Pancreas (tissue), 10 donors: Measurements from ENCODE around the gene C10orf143. TPM values are rescaled to one million over a fixed set of nuclear protein-coding genes. Genes with fewer than 3 reads are reported as not detected.
"Not testable (repeated sequence)": the region's sequence is repeated elsewhere in the genome, so short reads cannot be mapped to it uniquely, and the experiment has no call there.

Experiments
- ATAC-seq, 4 donors: fragments of 200-7000 bp; cut with Tn5 transposase; one replicate each; pipeline versions ENCODE4 v1.8.0 to v1.9.1; 2020; ENCODE audit warnings: mild to moderate bottlenecking in 4 of 4, moderate library complexity in 4 of 4
- DNase-seq, 6 donors: peaks; one replicate each; pipeline ENCODE4 v3.0.0-alpha.2; 2020
- FAIRE-seq: peaks from 2 replicates; lab custom pipeline; 2012; peaks lifted over from hg19 to GRCh38; lab: Jason Lieb, UNC
- H3K27ac ChIP-seq, 4 donors: fragments of 200-600 bp; sonication (generic); 1 replicate in 3 of 4; 2 replicates in 1 of 4; pipeline versions ENCODE4 v1.5.0 to v1.8.0; 2020
- H3K27me3 ChIP-seq, 4 donors: fragments of 200-600 bp; one replicate each; pipeline ENCODE4 v1.8.0; 2021
- H3K36me3 ChIP-seq, 3 donors: fragments of 200-600 bp; sonication (generic) in 1 of 3; one replicate each; pipeline versions ENCODE4 v1.5.0 to v1.8.0; 2020 to 2021
- H3K4me1 ChIP-seq, 3 donors: fragments of 200-600 bp; one replicate each; pipeline ENCODE4 v1.8.0; 2021
- H3K4me3 ChIP-seq, 4 donors: fragments of 200-600 bp; sonication (generic) in 2 of 4; one replicate each; pipeline versions ENCODE4 v1.5.0 to v1.8.0; 2020 to 2021
- H3K9me3 ChIP-seq, 4 donors: fragments of 200-600 bp; one replicate each; pipeline ENCODE4 v1.8.0; 2021
- WGBS, 2 donors: extraction: QIAGEN DNeasy Blood & Tissue Kit; methylation state at CpG; one replicate each; pipeline ENCODE4 v1.1.7; 2013; 5-methylcytosine and 5-hydroxymethylcytosine counted together
- intact Hi-C, 3 donors: fragments of 100-400 bp; cut with DNase I; formaldehyde crosslinking; loops; one replicate each; pipeline versions ENCODE4 v1.11.1 to v1.14.2; 2022
- polyA plus RNA-seq, 2 donors: library from polyadenylated mRNA; stranded (reverse); fragments of 200-250 nt; gene quantifications; one replicate each; pipeline ENCODE4 v1.2.3, GENCODE V29; 2013
- total RNA-seq, 6 donors: library from RNA; stranded (reverse); fragmentation: NEBNext Ultra II Directional in 4 of 6; extraction: Animal tissue kit (Norgen Biotek cat#: 25700) in 4 of 6; gene quantifications; one replicate each; pipeline versions ENCODE4 v1.2.1 to v1.2.4, GENCODE V29; 2021 to 2023
- TF ChIP-seq, protein P1 (sequence below), 4 donors: fragments of 200-600 bp; sonication (generic) in 3 of 4; IDR thresholded peaks; one replicate each; pipeline versions ENCODE4 v1.5.0 to v1.8.0; 2021; ENCODE audit warnings: antibody characterized with exemption in 4 of 4
- donor health status: healthy with polysubstance abuse.
- donor health status: DM: no; HTN: no; CAD: no; lungs with moderate emphysema.
- donor health status: DM: no; HTN: no; CAD: no.
- donor health status: control.
- donor health status: control.
- donor health status: Bipolar disorder and iron deficiency.
- donor health status: DM: yes; HTN: yes; CAD: no.
- donor health status: DM: no; HTN: no; CAD: no.
- donor health status: DM: no; HTN: no; CAD: no.
- donor health status: DM: yes; HTN: yes; CAD: no.

The C10orf143 gene
- total and polyA plus RNA-seq, 8 donors = 1.6 to 7.1 (median 2.7) TPM

DNA sequence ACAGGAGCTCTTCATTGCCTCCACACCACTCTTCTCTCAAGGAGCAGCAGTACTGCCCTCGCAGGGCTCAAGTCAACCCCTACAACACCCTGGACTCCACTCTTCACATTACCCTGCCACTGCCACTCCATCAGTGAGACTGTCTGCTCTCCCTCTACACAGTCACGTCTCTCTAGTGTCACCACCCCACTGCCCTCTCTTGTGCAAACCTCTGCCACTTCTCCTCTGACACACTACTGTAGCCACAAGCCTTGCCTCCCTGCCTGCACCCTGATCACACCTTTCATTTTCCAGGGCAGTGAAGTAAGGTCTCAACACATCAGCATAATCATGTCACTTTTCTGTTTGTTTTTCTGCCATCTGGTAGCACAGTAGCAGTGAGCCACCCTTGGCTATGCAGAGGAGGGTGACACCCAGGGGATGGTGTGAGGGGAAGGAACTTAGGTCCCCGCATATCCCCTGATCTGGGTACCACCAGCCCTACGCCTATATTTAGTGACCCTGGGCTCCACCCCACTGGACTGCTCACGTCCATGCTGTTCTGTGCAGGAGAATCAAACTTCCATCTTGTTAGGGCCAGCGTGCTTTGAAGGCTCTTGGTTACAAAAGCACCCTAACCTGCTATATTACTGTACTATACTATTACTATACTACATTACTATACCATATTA lies 1.6 kb downstream of the C10orf143 start:
- intact Hi-C loops = no loop called here
- TF ChIP-seq, protein P1, sequence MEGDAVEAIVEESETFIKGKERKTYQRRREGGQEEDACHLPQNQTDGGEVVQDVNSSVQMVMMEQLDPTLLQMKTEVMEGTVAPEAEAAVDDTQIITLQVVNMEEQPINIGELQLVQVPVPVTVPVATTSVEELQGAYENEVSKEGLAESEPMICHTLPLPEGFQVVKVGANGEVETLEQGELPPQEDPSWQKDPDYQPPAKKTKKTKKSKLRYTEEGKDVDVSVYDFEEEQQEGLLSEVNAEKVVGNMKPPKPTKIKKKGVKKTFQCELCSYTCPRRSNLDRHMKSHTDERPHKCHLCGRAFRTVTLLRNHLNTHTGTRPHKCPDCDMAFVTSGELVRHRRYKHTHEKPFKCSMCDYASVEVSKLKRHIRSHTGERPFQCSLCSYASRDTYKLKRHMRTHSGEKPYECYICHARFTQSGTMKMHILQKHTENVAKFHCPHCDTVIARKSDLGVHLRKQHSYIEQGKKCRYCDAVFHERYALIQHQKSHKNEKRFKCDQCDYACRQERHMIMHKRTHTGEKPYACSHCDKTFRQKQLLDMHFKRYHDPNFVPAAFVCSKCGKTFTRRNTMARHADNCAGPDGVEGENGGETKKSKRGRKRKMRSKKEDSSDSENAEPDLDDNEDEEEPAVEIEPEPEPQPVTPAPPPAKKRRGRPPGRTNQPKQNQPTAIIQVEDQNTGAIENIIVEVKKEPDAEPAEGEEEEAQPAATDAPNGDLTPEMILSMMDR (IDR thresholded peaks at IDR 0.05) = no peak
- H3K27me3 ChIP-seq = no peaks in the 10 kb centered on the region
- DNase-seq (no peak), ATAC-seq (no peak), FAIRE-seq (no peak)
- peak overlapping the region in 2 of 4 donors; percentile 69 to 88 for H3K4me3 ChIP-seq
- H3K9me3 ChIP-seq = no peaks in the 10 kb centered on the region
- H3K27ac ChIP-seq = no peak overlapping the region
- 42 to 46% methylated on average over 6 of the region's 6 CpGs for WGBS, 2 donors
- H3K36me3 ChIP-seq = peaks cover 0 to 3% (median 0%) of the 10 kb centered on the region in 3 donors
- H3K4me1 ChIP-seq = peaks cover 0 to 6% (median 6%) of the 10 kb centered on the region in 3 donors

DNA sequence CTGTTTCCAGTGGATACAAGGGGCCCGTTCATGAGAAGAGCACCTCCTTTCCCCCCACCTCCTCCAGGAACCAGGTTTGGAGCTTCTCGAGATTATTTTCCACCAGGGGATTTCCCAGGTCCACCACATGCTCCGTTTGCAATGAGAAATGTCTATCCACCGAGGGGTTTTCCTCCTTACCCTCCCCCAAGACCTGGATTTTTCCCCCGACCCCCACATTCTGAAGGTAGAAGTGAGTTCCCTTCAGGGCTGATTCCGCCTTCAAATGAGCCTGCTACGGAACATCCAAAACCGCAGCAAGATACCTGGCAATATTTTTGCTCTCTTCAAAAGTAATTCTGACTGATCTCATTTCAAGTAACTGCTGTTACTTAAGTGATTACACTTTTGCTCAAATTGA lies 2.5 kb downstream of the C10orf143 start:
- FAIRE-seq, H3K27me3 ChIP-seq, ATAC-seq, H3K27ac ChIP-seq, H3K4me1 ChIP-seq, intact Hi-C loops, H3K4me3 ChIP-seq, H3K9me3 ChIP-seq, DNase-seq, H3K36me3 ChIP-seq: not testable (repeated sequence)
- 76 to 82% methylated on average over 7 to 8 of the region's 8 CpGs for WGBS, 2 donors

DNA sequence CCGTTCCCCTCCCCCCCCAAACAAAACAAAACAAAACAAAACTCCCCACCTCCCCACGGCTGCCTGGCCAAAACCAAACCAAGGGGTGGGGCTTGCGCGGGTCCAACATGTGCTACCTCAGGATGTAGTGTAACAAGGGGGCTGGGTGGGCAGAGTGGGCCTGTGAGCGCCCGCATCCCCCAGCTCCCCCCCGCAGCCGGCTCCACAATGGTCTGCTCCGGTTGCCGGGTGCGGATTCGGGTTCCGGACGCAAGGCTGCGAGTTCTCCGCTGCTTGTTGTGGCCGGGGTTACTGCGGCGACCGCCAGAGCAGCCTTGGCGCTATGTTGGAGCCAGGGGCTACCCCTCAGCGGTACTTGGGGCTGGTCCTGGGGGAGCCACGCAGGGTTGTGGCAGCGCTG lies 4.9 kb downstream of the C10orf143 start:
- TF ChIP-seq, protein P1 (IDR thresholded peaks at IDR 0.05) = no peak
- no peak for FAIRE-seq
- no peak for ATAC-seq
- H3K36me3 ChIP-seq = peaks cover 0 to 3% (median 0%) of the 10 kb centered on the region in 3 donors
- no peaks in the 10 kb centered on the region for H3K9me3 ChIP-seq
- intact Hi-C loops = no loop called here
- no peak for DNase-seq
- H3K27me3 ChIP-seq = no peaks in the 10 kb centered on the region
- 85 to 91% methylated on average over 24 of the region's 24 CpGs for WGBS, 2 donors
- peaks cover 0 to 6% (median 6%) of the 10 kb centered on the region in 3 donors for H3K4me1 ChIP-seq
- no peak overlapping the region for H3K4me3 ChIP-seq
- no peak overlapping the region for H3K27ac ChIP-seq

DNA sequence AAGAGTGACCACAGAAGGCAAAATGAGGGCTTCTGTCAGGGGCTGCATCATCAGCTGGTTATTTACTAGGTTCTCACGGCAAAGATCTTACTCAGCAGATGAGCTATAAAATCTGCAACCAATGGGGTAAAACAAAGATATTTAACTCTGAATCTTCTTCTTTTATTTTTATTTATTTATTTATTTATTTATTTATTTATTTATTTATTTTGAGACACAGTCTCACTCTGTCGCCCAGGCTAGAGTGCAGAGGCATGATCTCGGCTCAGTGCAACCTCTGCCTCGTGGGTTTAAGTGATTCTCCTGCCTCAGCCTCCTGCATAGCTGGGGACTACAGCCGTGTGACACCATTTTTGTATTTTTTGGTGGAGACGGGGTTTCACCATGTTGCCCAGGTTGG lies 11.3 kb downstream of the C10orf143 start:
- H3K27ac ChIP-seq = no peak overlapping the region
- WGBS, 2 donors = 93 to 96% methylated on average over 6 of the region's 6 CpGs
- DNase-seq = no peak
- FAIRE-seq = no peak
- no peaks in the 10 kb centered on the region for H3K9me3 ChIP-seq
- TF ChIP-seq, protein P1 (IDR thresholded peaks at IDR 0.05) = no peak
- intact Hi-C loops = no loop called here
- no peaks in the 10 kb centered on the region for H3K27me3 ChIP-seq
- H3K36me3 ChIP-seq = no peaks in the 10 kb centered on the region
- no peak for ATAC-seq
- no peaks in the 10 kb centered on the region for H3K4me1 ChIP-seq
- no peak overlapping the region for H3K4me3 ChIP-seq

DNA sequence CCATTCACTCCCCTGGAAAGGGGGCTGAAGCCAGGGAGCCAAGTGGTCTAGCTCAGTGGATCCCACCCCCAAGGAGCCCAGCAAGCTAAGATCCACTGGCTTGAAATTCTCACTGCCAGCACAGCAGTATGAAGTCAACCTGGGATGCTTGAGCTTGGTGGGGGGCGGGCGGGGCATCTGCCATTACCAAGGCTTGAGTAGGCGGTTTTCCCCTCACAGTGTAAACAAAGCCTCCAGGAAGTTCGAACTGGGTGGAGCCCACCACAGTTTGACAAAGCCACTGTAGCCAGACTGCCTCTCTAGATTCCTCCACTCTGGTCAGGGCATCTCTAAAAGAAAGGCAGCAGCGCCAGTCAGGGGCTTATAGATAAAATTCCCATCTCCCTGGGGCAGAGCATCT lies 20.1 kb downstream of the C10orf143 start:
- ATAC-seq, DNase-seq, H3K27ac ChIP-seq, intact Hi-C loops, H3K36me3 ChIP-seq, H3K4me3 ChIP-seq, FAIRE-seq, H3K27me3 ChIP-seq, H3K9me3 ChIP-seq, H3K4me1 ChIP-seq: not testable (repeated sequence)
- WGBS, 2 donors = 87 to 94% methylated on average over 5 of the region's 5 CpGs

DNA sequence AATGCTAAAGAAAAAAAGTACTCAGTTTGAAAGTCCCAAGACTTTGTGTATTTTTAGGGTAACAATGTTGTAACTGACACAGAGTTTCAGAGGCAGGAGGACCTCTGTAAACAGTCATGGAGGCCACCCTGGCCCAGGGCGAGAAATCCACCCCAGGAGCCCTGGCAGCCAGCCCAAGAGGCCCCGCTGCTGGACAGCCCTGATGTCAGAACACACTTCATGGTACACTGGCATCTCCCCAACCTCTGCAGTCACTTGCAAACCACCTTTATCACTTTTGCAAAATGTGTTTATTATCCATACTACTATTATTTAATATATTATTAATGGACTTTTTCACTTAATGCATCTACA lies 30.2 kb downstream of the C10orf143 start:
- no peak for FAIRE-seq
- Histone ChIP-seq H3K36me3 (no peaks in the 10 kb centered on the region), H3K27ac (peak overlapping the region in 1 of 4 donors; percentile 35), H3K27me3 (no peaks in the 10 kb centered on the region), H3K9me3 (no peaks in the 10 kb centered on the region), H3K4me3 (no peak overlapping the region), H3K4me1 (peaks cover 0 to 12% (median 9%) of the 10 kb centered on the region in 3 donors)
- ATAC-seq = peak; percentile 71 to 88 (median 83)
- 30 to 49% methylated on average over 2 of the region's 2 CpGs for WGBS, 2 donors
- peak; percentile 27 to 70 (median 64) for DNase-seq
- TF ChIP-seq, protein P1 (IDR thresholded peaks at IDR 0.05) = no peak
- intact Hi-C loops = no loop called here
